HG03108 (cell line): ENCODE results near the gene CHP2.
"Not testable (repeated sequence)": the region's sequence is repeated elsewhere in the genome, so short reads cannot be mapped to it uniquely, and the experiment has no call there.

Experiments
- ATAC-seq: cut with Tn5 transposase; IDR thresholded peaks from one replicate; pipeline ENCODE4 v1.9.1; 2021; ENCODE audit warnings: moderate library complexity; ENCODE audit not compliant: unreplicated experiment

The CHP2 gene

GRCh38 chr16:23742766-23743165 lies 12.1 kb upstream of the CHP2 start:
- ATAC-seq = no peak

DNA sequence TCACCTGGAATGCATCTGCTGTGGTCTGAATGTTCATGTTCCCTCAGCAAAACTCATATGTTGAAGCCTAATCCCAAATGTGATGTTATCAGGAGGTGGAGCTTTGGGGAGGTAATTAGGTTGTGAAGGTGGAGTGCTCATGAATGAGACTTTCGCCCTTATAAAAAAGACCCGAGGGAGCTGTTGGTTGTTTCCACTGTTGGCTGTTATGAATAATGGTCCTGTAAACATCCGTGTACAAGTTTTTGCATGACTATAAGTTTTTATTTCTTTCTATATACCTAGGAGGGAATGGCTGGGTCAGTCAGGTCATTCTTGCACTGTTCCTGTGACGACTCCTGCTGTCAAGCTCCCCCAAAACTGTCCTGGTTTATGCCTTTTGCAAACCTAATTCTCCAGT lies 9.6 kb upstream of the CHP2 start:
- no peak for ATAC-seq

GRCh38 chr16:23748630-23749029 lies 6.2 kb upstream of the CHP2 start:
- no peak for ATAC-seq

DNA sequence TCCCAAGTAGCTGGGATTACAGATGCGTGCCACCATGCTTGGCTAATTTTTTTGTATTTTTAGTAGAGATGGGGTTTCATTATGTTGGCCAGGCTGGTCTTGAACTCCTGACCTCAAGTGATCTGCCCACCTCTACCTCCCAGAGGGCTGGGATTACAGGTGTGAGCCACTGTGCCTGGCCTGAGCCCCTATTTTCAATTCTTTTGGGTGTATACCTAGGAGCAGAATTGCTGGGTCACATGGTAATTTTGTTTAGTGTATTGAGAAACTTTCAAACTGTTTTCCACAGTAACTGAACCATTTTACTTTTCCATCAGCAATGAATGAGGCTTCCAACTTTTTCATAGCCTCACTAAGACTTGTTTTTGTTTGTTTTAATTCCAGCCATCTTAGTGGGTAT lies 3.8 kb upstream of the CHP2 start:
- not testable (repeated sequence) for ATAC-seq

DNA sequence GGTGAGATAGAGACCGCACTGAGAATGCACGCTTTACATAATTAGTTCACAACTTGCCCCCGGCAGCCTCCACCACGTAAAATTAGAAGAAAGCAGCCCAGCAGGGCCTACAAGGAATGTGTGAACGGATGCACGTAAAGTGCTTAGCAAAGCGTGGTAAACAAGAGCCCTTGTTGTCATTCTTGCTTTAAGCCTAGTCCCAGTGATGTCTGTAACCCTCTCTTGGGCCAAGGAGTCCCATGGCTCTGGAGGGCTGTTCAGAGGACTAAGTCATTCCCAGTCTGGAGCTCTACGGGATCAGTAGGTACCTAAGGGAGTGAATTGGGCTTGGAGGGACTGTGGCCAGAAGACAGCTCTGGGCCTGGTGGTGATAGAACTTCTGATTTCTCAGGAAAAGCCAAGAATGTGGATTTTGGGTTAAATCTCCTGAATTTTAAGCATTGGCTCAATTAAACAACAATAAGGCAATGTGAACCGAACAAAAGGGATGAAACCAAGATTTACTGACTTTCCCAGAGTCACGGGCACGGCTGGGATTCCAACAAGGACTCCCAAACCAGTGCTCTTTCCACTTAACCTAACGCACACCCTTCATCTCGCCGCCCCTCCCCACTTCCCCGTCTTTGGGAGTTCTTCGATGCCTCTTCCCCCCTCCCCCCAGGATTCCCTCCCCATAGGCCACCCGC lies 775 bp upstream of the CHP2 start:
- ATAC-seq = no peak

- no peak for ATAC-seq
Measured at GRCh38 chr16:23755484-23755809, 621 bp downstream of the CHP2 start.

- ATAC-seq = no peak
Measured at GRCh38 chr16:23757116-23757515, 2.3 kb downstream of the CHP2 start.

DNA sequence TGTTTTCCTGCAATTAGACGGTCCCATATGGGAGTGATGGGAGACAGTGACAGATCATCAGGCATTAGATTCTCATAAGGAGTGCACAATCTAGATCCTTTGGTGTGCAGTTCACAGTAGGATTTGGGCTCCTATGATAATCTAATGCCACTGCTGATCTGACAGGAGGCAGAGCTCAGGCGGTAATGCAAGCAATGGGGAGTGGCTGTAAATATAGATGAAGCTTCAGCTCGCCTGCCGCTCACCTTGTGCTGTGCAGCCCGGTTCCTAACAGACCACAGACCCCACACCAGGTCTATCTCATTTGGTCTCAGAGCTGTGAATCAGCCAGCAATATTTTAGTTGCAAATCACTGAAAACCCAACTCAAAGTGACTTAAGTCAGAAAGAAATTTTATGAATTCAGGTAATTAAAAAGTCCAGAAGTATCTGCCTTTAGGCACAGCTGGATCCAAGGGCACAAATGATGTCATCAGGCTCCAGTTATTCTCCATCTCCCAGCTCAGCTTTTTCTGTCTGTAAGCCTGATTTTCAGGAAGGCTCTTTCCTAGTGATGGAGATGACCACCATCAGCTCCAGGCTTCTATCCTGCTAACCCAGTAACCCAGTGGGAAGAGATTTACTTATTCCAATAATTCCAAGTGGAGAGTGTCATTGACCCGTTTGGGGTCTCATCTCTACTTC lies 3.3 kb downstream of the CHP2 start:
- no peak for ATAC-seq

- no peak for ATAC-seq
Measured at GRCh38 chr16:23765933-23766332, 11.1 kb downstream of the CHP2 start.

GRCh38 chr16:23768581-23768980 lies 13.8 kb downstream of the CHP2 start:
- no peak for ATAC-seq

- ATAC-seq = no peak
Measured at GRCh38 chr16:23771027-23771426, 16.2 kb downstream of the CHP2 start.

DNA sequence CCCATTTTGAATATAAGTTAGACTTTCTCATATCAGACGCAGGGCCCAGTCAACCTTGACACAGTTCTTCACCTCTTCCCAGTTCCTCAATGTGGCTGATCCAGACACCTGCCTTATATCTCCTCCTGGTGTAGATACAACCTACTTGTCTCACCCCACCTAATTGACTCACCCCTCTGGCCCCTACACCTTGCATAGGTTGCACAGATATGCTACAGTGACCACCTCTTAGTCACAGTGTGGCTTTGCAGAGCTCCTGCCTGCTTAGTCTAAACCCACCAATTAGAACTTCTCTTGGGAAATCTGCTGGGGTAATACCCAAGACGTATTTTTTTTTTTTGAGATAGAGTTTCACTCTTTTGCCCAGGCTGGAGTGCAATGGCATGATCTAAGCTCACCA lies 16.8 kb downstream of the CHP2 start:
- ATAC-seq = no peak

DNA sequence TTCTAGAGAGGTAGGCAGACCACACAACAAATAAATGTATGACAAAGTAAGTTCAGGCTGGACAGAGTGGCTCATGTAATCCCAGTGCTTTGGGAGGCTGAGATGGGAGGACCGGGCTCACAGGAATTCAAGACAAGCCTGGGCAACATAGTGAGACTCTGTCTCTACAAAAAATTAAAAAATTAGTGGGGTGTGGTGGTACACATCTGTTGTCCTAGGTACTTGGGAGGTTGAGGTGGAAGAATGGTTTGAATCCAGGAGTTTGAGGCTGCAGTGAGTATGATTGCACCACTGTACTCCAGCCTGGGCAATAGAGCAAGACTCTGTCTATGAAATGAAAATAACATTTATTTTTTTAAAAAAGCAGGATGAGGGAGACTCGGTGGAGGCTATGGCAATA lies 18.5 kb downstream of the CHP2 start:
- no peak for ATAC-seq

DNA sequence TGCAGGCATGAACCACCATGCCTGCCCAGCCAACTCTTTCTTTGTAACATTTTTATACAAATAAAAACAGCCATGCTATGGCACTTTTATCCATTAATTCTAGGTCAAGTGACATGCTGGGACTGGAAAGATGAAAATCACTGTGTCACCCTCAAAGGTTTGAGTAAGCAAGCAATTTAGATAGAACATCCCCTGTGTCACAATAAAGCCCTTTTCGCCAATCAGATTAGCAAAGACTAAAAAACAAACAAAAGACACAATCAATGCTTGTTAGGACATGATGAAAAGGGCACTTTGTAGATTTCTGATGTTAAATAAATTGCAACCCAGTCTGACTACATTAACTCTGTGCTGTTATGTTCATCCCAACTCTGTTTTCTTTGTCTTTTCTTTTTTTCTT lies 26.4 kb downstream of the CHP2 start:
- no peak for ATAC-seq

DNA sequence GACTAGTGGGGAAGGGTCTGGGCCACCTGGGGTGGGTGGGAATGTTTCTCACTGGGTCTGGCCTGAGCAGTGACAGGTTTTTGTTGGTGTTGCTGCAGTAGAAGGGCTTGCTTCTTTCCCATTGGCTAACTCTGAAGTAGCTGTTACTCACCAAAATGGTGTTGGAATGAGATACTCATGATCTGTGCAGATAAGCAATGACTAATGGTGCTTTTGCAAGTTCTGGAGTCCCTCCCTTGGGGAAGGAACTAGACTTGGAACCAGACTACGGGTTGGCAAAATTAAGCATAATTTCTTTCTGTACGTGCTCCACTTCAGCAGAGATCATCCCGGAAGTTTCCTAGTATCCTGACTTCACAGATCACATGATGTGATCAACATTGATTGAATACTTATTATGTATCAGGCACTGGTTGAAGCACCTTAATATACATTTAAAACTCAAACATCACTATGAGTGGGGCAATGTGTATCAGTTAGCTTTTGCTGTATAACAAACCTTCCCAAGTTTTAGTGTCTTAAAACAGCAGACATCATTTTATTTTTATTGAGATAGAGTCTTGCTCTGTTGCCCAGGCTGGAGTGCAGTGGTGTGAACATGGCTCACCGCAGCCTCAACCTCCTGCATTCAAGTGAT lies 30.1 kb downstream of the CHP2 start:
- ATAC-seq = no peak

DNA sequence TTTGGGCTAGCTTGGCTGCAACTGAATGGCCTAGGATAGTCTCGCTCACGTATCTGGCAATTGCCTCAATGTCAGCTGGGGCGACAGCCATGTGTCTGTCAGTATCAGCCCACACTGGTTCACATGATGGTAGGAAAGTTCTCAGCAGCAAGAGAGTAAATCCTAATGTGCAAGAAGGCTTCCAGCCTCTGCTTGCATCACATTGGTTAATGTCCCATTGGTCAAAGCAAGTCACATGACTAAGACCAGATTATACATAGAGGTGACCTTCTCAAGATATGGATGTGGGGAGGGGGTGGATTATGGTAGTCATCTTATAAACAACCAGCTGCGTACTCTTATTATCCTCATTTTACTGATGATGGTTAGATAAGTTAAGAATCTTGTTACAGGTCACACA lies 31.0 kb downstream of the CHP2 start:
- no peak for ATAC-seq

DNA sequence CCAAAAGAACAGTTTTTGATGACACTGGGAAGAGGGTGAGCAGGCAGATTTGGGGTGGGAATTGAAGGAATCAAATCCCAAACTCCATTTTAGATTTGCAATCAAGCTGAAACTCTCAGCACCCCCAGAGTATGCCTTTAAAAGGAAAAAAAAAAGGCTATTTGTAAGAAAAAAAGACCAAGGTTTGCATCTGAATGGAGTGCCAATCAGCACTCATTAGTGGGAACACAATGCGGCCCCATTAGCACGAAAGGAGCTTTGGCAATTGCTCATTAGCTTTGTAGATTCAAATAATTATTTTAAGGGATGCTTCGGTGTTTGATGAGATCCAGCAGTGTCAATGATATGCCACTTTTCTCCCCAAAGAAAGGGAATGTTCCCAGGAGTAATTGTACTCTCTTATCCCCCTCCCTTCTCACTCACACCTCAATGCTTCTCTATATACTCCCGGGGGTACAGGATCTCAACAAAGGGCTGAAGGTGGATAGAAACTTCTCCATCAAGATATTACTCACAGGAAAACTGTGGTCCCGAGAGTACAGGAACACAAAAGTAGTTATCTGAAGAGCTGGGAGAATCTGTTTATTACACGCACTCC lies 32.2 kb downstream of the CHP2 start:
- no peak for ATAC-seq

GRCh38 chr16:23788685-23789084 lies 33.9 kb downstream of the CHP2 start:
- ATAC-seq = no peak

DNA sequence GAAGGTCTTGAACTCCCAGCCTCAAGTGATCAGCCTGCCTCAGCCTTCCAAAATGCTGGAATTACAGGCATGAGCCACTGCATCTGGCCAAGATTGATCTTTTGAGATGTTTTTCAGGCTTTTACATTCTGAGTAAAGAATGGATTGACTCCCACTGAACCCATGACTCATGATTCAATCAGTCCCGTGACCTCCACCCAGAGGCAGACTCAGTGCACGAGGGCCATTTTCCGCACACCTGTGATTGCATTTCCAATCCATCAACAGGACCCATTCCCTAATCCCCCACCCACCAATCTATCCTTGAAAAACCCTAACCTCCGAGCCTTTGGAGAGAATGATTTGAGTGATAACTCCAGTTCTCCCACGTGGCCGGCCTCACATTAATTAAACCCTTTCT lies 40.6 kb downstream of the CHP2 start:
- no peak for ATAC-seq

DNA sequence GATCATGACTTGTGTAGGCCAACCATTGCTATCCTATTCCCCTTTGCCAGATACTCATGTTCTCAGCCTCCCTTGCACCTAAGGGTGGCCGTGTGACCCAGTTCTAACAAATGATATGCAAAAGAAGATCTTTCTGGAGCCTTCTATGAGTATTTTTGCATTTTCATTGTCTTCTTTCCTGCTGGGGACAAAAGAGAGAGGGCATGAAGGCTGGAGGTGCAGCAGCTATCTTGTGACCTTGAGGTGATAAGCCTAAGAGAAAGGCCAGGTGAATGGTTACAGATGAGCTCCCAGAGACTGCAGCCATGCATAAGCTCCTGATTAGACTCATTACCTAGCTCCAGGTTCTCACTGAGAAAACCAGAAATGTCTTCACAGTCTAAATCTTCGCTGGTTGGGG lies 42.1 kb downstream of the CHP2 start:
- ATAC-seq = no peak

DNA sequence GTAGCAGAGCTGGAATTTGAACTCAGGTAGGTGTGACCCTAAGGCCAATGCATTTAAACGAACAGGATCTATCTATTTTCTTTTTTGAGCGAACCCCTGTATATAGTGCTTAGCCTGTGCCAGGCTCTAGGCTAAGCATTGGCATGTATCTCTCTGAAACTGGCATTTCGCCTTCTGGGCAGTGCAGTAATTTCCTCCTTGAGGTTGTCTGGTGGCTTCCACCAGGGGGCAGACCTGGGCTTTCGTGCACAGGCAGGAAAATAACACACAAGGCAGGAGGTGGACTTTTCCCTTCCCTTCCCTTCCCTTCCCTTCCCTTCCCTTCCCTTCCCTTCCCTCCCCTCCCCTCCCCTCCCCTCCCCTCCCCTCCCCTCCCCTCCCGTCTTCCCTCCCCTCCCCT lies 46.6 kb downstream of the CHP2 start:
- ATAC-seq = no peak

DNA sequence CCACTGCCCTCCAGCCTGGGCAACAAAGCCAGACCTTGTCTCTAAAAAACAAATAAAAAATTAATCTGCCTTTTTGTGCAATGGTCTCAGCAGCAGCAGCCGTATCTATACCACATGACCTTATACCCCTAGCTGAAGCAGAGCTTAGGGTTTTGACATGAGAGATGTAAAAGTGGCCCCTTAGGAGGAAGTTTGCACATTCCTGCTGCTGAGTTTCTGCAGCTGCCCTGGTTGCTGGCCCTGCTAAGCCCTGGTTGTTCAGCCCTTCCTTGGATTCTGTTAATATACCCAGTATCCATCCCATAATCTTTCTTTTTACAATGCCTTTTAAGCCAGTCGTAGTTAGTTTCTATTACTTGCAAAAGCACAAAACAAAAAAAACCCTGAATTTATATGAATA lies 48.0 kb downstream of the CHP2 start:
- ATAC-seq = no peak
